Dermis blood vessel endothelial cell (primary cell): ENCODE results near the gene RASSF10. TPM values are rescaled to one million over a fixed set of nuclear protein-coding genes. Genes with fewer than 3 reads are reported as not detected.

Experiments used
- DNase-seq: peaks from one replicate; pipeline ENCODE4 v3.0.0; 2010
- total RNA-seq: library from RNA; depleted of rRNA; stranded (reverse); fragments of >200 nt; gene quantifications from 2 replicates; pipeline ENCODE4 v1.2.3, GENCODE V29; 2014

RASSF10 gene
- total RNA-seq, 1 donor from 2014 or later: 1.4 TPM

DNA sequence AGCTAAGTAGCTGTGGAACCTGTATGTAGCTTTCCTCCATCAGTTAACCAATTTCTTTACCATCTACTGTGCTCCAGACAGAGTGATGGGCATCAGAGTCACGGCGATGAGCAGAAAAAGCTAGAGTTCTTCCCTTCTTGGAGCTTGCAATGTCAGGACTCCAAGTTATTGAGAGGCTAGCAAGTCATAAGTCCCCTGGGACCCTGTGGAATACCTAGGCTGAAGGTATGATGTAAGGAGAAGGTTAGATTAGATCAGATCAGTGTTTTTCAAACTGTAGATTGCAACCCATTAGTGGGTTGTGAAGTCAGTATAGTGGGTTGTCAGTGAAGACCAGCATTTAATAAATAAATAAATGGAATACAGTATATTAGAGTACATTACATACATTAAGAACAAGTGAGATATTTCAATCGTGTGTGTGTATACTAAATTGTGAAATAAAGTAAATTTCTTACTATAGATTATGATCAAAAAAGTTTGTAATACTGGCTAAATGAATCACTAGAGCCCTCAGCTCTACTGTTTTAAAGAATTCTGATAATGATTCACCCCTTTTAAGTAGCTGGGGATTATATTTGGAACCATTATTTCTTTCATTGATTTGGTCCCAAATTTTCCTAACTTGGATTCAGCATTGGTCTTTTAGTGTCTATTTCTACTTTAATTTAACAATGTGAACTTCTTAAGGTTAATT is 52.3 kb downstream of the RASSF10 start:
- no peak for DNase-seq
